Left colon (tissue), 2 donors: ENCODE measurements around the gene EXOSC9. TPM values are rescaled to one million over a fixed set of nuclear protein-coding genes. Genes with fewer than 3 reads are reported as not detected.

Experiments used
- ATAC-seq: fragments of 200-7000 bp; cut with Tn5 transposase; one replicate; pipeline ENCODE4 v1.9.1; 2020; ENCODE audit warnings: mild to moderate bottlenecking, moderate library complexity
- DNase-seq, 2 donors: peaks; one replicate each; pipeline ENCODE4 v3.0.0-alpha.2; 2020
- intact Hi-C, 2 donors: fragments of 100-400 bp; cut with DNase I in 1 of 2; cut with micrococcal nuclease in 1 of 2; formaldehyde crosslinking; loops; one replicate each; pipeline versions ENCODE4 v1.11.2 to v1.14.0; 2022; cut with DNase I, micrococcal nuclease
- total RNA-seq, 2 donors: library from RNA; stranded (reverse); fragmentation: NEBNext Ultra II Directional; extraction: Animal tissue kit (Norgen Biotek cat#: 25700); gene quantifications; one replicate each; pipeline ENCODE4 v1.2.1, GENCODE V29; 2021
- donor health status: DM: no; HTN: no; CAD: no.
- donor health status: DM: yes; HTN: yes; CAD: no.

The EXOSC9 gene
- total RNA-seq, 2 donors from 2014 or later: 10.2 to 13.2 TPM

DNA sequence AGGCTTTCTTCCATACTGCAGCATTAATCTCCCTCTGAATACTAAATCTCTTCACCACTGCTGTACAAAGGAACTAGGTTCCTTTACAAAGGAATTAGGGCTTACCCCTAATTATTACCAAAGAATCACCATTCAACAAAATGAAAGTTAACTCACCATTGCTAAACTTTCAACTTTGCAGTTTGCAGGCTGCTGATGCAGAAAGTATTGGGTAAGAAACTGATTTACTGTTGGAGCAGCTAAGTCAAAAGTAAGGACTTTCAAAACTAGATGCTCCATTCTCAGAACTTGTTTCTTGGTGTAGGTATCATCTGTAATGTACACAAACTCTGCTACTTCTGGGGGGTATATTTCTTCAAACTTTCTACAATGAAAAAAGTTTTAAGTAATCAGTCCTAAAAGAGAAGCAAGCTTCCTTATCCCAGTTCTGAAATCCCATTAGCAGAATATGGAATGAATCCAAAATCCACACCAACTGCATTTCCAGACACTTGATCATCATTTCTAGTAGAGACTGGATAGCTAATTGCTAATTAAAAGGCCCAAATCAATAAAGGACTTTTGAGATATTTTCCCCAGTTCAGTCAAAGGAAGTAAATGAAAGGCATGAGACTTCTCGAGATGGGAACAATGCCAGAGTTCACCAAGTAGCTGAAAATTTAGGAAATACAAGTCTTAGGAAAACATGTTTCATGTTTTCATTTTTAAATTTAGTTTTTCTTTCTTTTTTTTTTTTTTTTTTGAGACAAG lies 18.3 kb downstream of the EXOSC9 start:
- ATAC-seq (no peak), DNase-seq (no peak)
- intact Hi-C loops: no loop called here

DNA sequence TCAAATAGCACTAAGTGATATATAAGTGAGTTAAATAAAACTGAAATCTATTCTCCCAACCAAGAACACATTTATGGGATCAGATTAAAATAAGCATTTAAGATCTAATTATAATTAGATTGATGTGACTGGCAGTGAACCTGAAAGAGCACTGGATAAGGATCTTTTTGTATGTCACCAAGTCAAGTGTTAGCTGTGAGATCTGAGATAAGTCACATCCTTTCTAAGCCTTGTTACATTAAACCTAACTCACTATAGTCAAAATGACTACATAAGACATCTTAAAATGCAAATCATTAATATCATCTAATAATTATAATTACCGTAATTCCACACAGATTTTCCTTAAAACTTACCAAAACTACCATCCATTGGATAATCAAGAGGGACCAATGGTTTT lies 20.9 kb downstream of the EXOSC9 start:
- intact Hi-C loops: no loop called here
- DNase-seq: no peak
- ATAC-seq: no peak

DNA sequence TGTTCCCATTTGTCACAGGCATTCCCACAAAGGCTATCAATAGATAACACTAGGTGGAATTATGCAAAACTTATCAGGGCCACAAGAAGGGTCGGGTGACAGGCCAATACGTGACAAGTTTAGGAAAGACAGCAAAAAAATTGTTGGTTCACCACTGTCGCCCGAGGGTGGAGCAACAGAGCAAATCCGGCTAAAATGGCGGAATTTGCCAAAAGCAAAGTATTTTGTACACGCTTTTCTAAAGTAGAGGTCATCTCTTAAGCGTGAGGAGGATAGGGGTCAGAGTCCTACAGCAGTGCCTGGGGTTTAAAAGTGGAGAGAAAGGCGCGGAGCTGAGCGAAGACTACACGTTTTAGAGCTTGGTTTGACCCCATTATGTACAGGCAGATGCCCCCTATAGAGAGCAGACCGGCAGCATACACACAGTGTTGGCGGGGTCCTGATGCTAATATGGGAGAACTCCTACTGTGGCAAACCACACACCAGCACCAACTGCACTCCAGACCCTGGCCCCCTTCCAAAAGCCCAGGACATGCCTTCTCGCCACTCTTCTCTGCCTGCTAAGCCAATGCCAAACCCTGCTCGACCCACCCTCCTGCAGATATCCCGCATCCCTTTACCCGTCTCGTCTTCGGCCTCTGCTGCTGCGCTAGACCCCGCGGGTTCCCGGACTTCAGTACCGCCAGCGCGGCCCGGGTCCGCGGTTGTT lies 21.8 kb downstream of the EXOSC9 start:
- peak; percentile 7 to 27 for DNase-seq
- peak; percentile 15 for ATAC-seq
- intact Hi-C loops: no loop called here

DNA sequence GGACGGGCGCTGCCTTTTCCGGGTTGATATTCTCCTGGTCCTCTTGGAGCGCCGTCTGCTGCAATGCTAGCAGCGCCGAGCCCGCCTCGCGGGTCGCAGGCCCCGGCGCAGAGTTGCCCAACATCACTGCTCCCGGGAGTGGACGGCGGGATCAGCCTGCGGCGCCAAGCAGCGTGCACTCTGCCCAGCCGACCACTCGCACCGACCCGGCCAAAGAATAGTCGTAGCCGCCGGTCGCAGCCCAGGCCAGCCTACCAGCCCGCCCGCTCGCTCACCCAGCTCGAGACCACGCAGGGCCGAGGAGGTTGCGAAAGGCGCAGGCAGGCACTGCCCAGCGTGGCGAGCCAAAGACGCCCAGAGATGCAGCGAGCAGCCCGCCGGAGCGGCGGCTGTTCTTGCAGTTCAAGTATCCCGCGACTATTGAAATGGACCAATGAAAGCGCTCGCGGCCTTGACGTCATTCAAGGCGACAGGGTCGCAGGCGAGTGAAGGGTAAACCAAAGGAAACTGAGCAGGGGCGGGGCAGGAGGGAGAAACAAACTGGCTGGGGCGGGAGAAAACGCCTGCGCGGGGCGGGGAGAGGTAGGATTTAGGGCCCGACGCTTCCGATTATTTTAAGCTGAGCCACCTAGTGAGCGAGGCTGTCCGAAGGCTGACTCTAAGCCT lies 22.5 kb downstream of the EXOSC9 start, which contains the start of gene CCNA2:
TSS of gene CCNA2 (minus strand) at position 379 of the 666 bp plus-strand sequence. CDS start at position 124, 255 bp downstream.
- DNase-seq (peak; percentile 97 to 98), ATAC-seq (peak; percentile 97)
- intact Hi-C loops: no loop called here

DNA sequence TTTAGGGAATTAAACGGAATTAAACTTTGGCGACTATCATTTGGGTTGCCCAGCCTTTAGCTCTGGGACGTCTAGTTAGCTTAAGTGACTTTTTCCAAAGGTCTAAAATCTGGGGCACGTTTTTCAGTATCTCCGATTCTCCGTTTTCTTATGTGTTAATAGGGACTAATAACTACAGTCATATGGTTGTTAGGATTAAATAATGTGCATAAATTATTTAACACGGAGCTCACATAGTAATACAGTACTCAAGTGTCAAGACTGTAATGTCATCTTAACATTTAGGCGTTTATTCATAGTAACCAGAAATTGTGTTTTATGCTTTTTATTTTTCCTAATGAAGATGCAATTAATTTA lies 23.0 kb downstream of the EXOSC9 start:
- DNase-seq: no peak
- intact Hi-C loops: no loop called here
- no peak for ATAC-seq

DNA sequence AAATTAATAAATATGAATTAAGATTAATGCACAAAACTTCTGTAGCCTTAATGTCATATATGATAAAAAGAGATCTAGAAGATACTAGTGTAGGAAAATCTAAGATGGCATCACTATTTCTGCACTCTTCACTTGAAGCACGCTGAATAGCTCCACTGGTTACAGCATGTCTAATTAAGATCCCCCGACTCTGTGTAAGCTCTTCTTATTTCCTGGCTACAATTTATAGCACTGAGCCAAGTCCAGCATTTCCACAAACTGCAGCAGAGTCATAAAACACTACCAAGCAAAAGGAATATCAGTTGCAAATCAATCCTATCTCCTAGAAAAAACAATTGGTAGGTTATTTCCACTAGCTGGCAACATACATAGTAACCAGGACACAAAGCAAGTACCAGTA lies 23.8 kb downstream of the EXOSC9 start:
- ATAC-seq (peak; percentile 48), DNase-seq (no peak)

DNA sequence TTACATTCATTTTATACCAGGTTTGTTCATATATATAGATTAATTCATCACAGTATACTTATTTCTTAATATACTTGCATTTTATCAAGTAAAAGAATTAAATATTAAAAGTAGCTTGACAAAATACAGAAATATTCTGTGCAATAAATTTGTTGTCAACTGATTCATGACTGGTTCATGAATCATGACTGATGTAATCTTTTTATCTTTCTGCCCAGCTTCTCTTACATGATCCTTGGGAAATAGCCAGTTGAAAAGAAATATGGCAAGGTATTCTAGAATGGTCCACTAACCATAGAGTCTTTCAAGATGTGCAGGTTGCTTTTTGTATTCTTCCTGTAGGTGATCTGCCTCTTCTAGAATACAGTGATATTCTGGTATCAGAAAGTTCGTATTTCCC lies 26.7 kb downstream of the EXOSC9 start:
- no peak for ATAC-seq
- intact Hi-C loops: no loop called here
- no peak for DNase-seq

More for the DNA sequence above, 23.8 kb downstream of the EXOSC9 start:
- intact Hi-C loops: no loop called here

DNA sequence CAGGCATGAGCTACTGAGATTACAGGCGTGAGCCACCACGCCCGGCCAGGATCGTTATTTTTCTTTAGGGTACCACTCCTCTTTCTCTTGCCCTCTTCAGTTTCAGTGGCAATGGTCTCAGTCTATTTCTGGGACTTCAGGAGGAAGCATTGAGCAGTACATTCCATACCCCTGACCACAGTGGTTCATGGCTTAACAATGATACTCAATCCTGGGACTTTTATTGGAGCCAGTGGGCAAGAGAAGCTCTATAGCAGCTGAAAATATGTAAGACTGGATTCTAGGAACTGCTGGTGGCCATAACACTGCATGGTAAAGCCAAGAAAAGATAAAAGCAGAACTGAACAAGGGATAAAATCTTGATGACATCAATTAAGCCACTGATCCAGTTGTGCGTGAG lies 28.4 kb downstream of the EXOSC9 start:
- no peak for ATAC-seq
- intact Hi-C loops: no loop called here

DNA sequence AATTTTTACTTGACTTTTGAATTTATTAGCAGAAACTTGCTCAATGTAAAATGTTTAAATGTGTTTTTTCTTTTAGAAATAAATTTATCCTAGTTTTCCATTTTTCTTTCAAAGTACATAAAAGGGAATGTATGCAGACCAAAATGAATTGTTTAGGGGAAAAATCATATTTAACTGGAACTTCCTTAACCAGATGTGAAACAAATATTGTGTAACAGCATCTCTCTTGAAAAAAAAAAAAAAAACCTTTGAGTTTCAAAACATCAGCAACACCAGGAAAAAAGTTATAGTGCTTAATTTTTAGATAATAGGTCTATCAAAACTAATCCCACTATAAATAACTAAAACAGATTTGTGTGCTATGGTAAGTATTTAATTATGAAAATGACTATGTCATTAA lies 37.0 kb downstream of the EXOSC9 start:
- intact Hi-C loops: no loop called here
- ATAC-seq (no peak), DNase-seq (no peak)

More for the DNA sequence above, 28.4 kb downstream of the EXOSC9 start:
- DNase-seq: no peak

DNA sequence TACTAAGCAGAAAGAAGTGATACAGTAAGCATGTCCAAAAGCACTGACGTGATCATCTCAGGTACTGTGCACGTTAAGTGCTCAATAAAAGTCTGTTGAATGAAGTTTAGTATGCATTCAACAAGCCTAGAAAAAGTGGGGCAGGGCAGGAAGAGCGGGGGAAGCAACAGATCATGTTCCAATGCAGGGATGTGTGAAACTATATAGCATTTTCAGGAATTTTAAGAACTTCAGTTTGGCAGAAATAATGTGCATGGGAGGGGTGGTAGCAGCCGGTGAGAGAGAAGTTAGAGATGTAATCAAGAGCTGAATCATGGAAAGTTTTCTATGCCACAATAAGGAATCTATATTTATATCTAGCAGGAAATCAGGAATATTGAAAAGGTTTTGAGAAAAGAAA lies 41.7 kb downstream of the EXOSC9 start:
- no peak for DNase-seq

DNA sequence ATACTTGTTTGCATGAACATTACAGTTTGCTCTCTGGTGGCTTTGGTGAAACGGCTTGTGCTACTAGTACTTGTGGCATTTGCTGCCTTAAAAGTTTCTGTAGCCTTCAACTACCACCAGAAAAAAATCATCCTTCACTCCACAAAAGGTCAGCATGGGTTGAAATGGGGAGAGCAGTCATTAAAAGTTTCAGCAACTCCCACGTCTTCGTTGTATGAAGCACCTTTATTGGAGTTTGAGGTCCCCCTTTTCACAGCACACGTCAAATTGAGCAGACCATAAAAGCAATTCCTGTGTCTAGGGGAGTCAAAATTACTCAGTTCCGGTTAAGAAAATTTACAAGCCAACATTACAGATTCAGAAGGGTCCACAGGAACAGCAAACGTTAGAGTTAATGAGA lies 45.5 kb downstream of the EXOSC9 start:
- intact Hi-C loops: no loop called here
- DNase-seq (no peak), ATAC-seq (no peak)

More for the DNA sequence above, 41.7 kb downstream of the EXOSC9 start:
- no peak for ATAC-seq
- intact Hi-C loops: no loop called here

DNA sequence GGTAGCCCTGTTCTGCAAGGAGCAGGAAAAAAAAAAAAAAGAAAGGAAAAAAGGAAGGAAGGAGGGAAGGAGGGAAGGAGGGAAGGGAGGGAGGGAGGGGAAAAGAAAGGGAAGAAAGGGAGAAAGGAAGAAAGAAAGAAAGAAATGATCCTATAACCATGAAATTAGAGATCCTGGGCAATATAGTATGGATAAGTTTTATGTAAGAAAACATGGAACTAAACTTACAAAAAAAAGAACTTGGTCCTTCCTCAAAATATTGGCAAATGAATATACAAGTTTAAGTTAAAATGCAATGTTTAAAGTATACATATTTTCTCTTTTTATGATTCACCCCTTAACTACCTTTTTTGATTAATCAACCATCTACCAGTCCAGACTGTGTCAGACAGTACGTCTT lies 50.2 kb downstream of the EXOSC9 start:
- no peak for ATAC-seq
- intact Hi-C loops: no loop called here
- no peak for DNase-seq

DNA sequence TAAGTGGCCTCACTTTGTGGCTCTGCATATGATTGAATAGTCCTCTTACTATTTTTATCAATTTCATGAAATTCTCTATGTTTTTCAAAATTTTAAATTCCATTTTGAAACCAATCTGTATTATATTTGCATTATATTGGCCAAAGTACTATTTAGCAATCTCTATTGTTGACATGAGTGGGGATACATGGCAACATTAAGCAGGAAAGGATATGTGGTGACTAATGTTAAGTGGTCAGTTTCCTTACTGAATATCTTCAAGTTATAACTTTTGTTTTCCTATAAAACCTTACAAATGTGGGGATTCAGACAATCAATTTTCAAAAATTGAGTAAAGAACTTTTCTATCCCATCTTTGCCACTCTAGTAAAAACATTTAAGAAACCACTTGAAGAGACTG lies 59.0 kb downstream of the EXOSC9 start:
- intact Hi-C loops: no loop called here
- DNase-seq (no peak), ATAC-seq (no peak)

DNA sequence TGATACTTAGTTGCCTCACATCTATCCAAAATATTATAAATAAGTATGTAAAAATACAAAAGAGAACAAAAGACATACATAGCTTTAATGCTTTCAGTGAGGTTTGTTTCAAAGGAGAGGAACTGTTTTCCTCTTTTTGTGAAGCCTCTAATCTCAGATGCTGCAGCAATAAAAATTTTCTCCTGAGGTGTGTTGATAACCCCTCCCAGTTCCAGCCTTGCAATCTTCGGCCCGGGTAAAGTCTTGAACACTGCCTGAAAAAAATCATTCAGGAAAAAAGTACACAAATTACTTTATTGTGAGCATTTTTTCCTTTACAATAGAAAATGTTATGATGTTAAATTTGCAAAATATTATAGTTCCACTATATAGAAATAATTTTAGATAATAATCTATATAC lies 60.3 kb downstream of the EXOSC9 start:
- peak; percentile 77 for ATAC-seq
- intact Hi-C loops: no loop called here
- no peak for DNase-seq

DNA sequence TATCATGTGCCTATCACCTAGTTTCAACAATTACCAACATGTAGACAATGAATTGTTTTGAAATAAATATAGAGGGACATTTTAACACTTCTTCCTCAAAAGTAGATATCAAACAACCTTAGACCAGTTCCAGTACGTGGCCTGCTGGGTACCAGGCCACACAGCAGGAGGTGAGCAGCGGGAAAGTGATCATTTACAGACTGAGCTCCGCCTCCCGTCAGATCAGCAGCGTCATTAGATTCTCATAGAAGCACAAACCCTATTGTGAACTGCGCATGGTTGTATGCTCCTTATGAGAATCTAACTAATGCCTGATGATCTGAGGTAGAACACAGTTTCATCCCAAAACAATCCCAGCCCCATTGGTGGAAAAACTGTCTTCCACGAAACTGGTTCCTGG lies 62.7 kb downstream of the EXOSC9 start:
- intact Hi-C loops: no loop called here
- DNase-seq: no peak
- no peak for ATAC-seq

Other genes with a start within 250 kb of the EXOSC9 start
- 10 to 100 TPM; 61.3 to 84.7 TPM for gene ANXA5, start 104.3 kb upstream of the EXOSC9 start, total RNA-seq
- gene SMIM43, start 36.2 kb upstream of the EXOSC9 start, total RNA-seq: under 1 TPM in 1 of 2 donors, not detected in 1; 0.17 TPM
- 1 to 10 TPM; 3.6 to 10.0 TPM for gene CCNA2, start 22.6 kb downstream of the EXOSC9 start, total RNA-seq
- 10 to 100 TPM; 11.3 to 14.1 TPM for gene BBS7, start 69.2 kb downstream of the EXOSC9 start, total RNA-seq
- 1 to 10 TPM in 1 of 2 donors, under 1 TPM in 1; 0.52 to 1.1 TPM for gene TRPC3, start 150.7 kb downstream of the EXOSC9 start, total RNA-seq